ENCODE results near the gene TNFRSF21.
"Not testable (repeated sequence)": the region's sequence is repeated elsewhere in the genome, so short reads cannot be mapped to it uniquely, and the experiment has no call there.

TNFRSF21 gene

GRCh38 chr6:47309291-47310130, at the start of gene TNFRSF21:
TSS of gene TNFRSF21 (minus strand) at chr6:47309905. CDS start at chr6:47309511, 394 bp downstream.
- peak; percentile 4 for DNase-seq

GRCh38 chr6:47358440-47359225, 48.9 kb upstream of the TNFRSF21 start:
- DNase-seq: no peak

- DNase-seq: no peak
These were observed 48.1 kb upstream of the TNFRSF21 start for GRCh38 chr6:47357827-47358226.

- DNase-seq: no peak
These were observed 45.8 kb upstream of the TNFRSF21 start for GRCh38 chr6:47355496-47355895.

- no peak for DNase-seq
These were observed 44.2 kb upstream of the TNFRSF21 start for GRCh38 chr6:47353871-47354270.

GRCh38 chr6:47352966-47353365, 43.3 kb upstream of the TNFRSF21 start:
- no peak for DNase-seq

GRCh38 chr6:47352194-47352920, 42.7 kb upstream of the TNFRSF21 start:
- no peak for DNase-seq

- DNase-seq: no peak
These were observed 41.9 kb upstream of the TNFRSF21 start for GRCh38 chr6:47351621-47352020.

GRCh38 chr6:47349931-47350330, 40.2 kb upstream of the TNFRSF21 start:
- no peak for DNase-seq

GRCh38 chr6:47348316-47348863, 38.7 kb upstream of the TNFRSF21 start:
- no peak for DNase-seq

GRCh38 chr6:47345761-47346160, 36.1 kb upstream of the TNFRSF21 start:
- DNase-seq: no peak

- DNase-seq: no peak
These were observed 34.3 kb upstream of the TNFRSF21 start for GRCh38 chr6:47344022-47344421.

GRCh38 chr6:47343600-47343999, 33.9 kb upstream of the TNFRSF21 start:
- no peak for DNase-seq

- no peak for DNase-seq
These were observed 33.1 kb upstream of the TNFRSF21 start for GRCh38 chr6:47342824-47343223.

GRCh38 chr6:47337519-47337918, 27.8 kb upstream of the TNFRSF21 start:
- DNase-seq: no peak

GRCh38 chr6:47336334-47336733, 26.6 kb upstream of the TNFRSF21 start:
- DNase-seq: no peak

GRCh38 chr6:47335466-47335865, 25.8 kb upstream of the TNFRSF21 start:
- peak; percentile 16 for DNase-seq

- no peak for DNase-seq
These were observed 24.6 kb upstream of the TNFRSF21 start for GRCh38 chr6:47334334-47334733.

- DNase-seq: not testable (repeated sequence)
These were observed 18.9 kb upstream of the TNFRSF21 start for GRCh38 chr6:47328606-47329005.

- not testable (repeated sequence) for DNase-seq
These were observed 18.4 kb upstream of the TNFRSF21 start for GRCh38 chr6:47328139-47328538.

- no peak for DNase-seq
These were observed 14.2 kb upstream of the TNFRSF21 start for GRCh38 chr6:47323887-47324286.

GRCh38 chr6:47323321-47323720, 13.6 kb upstream of the TNFRSF21 start:
- no peak for DNase-seq

- DNase-seq: no peak
These were observed 11.9 kb upstream of the TNFRSF21 start for GRCh38 chr6:47321577-47321976.

Measured in SIG-M5 (cell line).